Globus pallidus (tissue), 1 donor: ENCODE data around the gene MS4A7.
"Not testable (repeated sequence)": the region's sequence is repeated elsewhere in the genome, so short reads cannot be mapped to it uniquely, and the experiment has no call there.

Experiments
- DNase-seq: peaks from one replicate; pipeline ENCODE4 v3.0.0-alpha.2; 2015; ENCODE audit warnings: low spot score

MS4A7 gene

GRCh38 chr11:60378354-60378753 lies at the start of gene MS4A7:
TSS of gene MS4A7 (plus strand) at chr11:60378532. CDS start at chr11:60383142, 4,610 bp downstream.
- DNase-seq: no peak

- DNase-seq: no peak
Measured at GRCh38 chr11:60332846-60333245, 45.5 kb upstream of the MS4A7 start.

GRCh38 chr11:60334005-60334620 lies 44.2 kb upstream of the MS4A7 start:
- DNase-seq: peak; percentile 37

- no peak for DNase-seq
Measured at GRCh38 chr11:60336767-60337391, 41.5 kb upstream of the MS4A7 start.

- DNase-seq: no peak
Measured at GRCh38 chr11:60338053-60338452, 40.3 kb upstream of the MS4A7 start.

GRCh38 chr11:60339356-60339755 lies 39.0 kb upstream of the MS4A7 start:
- no peak for DNase-seq

GRCh38 chr11:60343094-60343704 lies 35.1 kb upstream of the MS4A7 start:
- DNase-seq: no peak

GRCh38 chr11:60344146-60344545 lies 34.2 kb upstream of the MS4A7 start:
- DNase-seq: no peak

GRCh38 chr11:60345489-60345888 lies 32.8 kb upstream of the MS4A7 start:
- DNase-seq: no peak

GRCh38 chr11:60347084-60347797 lies 31.1 kb upstream of the MS4A7 start:
- no peak for DNase-seq

- no peak for DNase-seq
Measured at GRCh38 chr11:60348116-60348515, 30.2 kb upstream of the MS4A7 start.

- peak; percentile 28 for DNase-seq
Measured at GRCh38 chr11:60349990-60350389, 28.3 kb upstream of the MS4A7 start.

- no peak for DNase-seq
Measured at GRCh38 chr11:60357771-60358170, 20.6 kb upstream of the MS4A7 start.

GRCh38 chr11:60360621-60361020 lies 17.7 kb upstream of the MS4A7 start:
- no peak for DNase-seq

GRCh38 chr11:60362241-60362640 lies 16.1 kb upstream of the MS4A7 start:
- DNase-seq: no peak

- DNase-seq: peak; percentile 62
Measured at GRCh38 chr11:60363542-60364470, 14.5 kb upstream of the MS4A7 start.

- not testable (repeated sequence) for DNase-seq
Measured at GRCh38 chr11:60366262-60366904, 11.9 kb upstream of the MS4A7 start.

- no peak for DNase-seq
Measured at GRCh38 chr11:60367009-60367408, 11.3 kb upstream of the MS4A7 start.

GRCh38 chr11:60367896-60368295 lies 10.4 kb upstream of the MS4A7 start:
- no peak for DNase-seq

- no peak for DNase-seq
Measured at GRCh38 chr11:60370252-60370810, 8.0 kb upstream of the MS4A7 start.

GRCh38 chr11:60370811-60371298 lies 7.5 kb upstream of the MS4A7 start:
- DNase-seq: no peak
